GM12801 (cell line): ENCODE results near the gene CCDC50.

Experiments used
- CTCF ChIP-seq: IDR thresholded peaks from one replicate; pipeline ENCODE4 v1.5.1; 2011; ENCODE audit warnings: control low read depth; ENCODE audit not compliant: insufficient read length; ENCODE audit errors: extremely low read depth

CCDC50 gene

GRCh38 chr3:191320316-191320715, 8.9 kb upstream of the CCDC50 start:
- no peak for TF ChIP-seq CTCF

GRCh38 chr3:191321019-191321767, 8.0 kb upstream of the CCDC50 start:
- no peak for TF ChIP-seq CTCF

- TF ChIP-seq CTCF: no peak
Observed at GRCh38 chr3:191324936-191325335, 4.3 kb upstream of the CCDC50 start.

GRCh38 chr3:191327526-191327925, 1.7 kb upstream of the CCDC50 start:
- TF ChIP-seq CTCF: no peak

GRCh38 chr3:191328383-191328961, 722 bp upstream of the CCDC50 start:
- TF ChIP-seq CTCF: no peak

- TF ChIP-seq CTCF: no peak
Observed at GRCh38 chr3:191329654-191330529, 698 bp downstream of the CCDC50 start, which contains the start of gene UTS2B. Gene UTS2B, minus strand, starts transcription at chr3:191330526. Its CDS starts 48,337 bp downstream, at chr3:191282189.

GRCh38 chr3:191330530-191331048, 1.4 kb downstream of the CCDC50 start:
- no peak for TF ChIP-seq CTCF
